PC-3 (cell line): Measurements from ENCODE around the gene JARID2.

Experiments used
- CTCF ChIP-seq: fragments of 300-600 bp; sonication (generic); conservative IDR thresholded peaks from 2 replicates; pipeline ENCODE4 v1.5.1; 2017; ENCODE audit warnings: antibody characterized with exemption, low read depth, mild to moderate bottlenecking, low read length
- EZH2phosphoT487 ChIP-seq: fragments of 300-600 bp; sonication (generic); IDR thresholded peaks from 2 replicates; pipeline ENCODE4 v1.6.1; 2018; ENCODE audit warnings: mild to moderate bottlenecking, antibody characterized with exemption, low read length, borderline replicate concordance

GRCh38 chr6:15375638-15376290 is 129.9 kb downstream of the JARID2 start:
- TF ChIP-seq CTCF, result no peak
- TF ChIP-seq EZH2phosphoT487, result no peak
